Measurements from ENCODE around the gene CLDN6.

CLDN6 gene

DNA sequence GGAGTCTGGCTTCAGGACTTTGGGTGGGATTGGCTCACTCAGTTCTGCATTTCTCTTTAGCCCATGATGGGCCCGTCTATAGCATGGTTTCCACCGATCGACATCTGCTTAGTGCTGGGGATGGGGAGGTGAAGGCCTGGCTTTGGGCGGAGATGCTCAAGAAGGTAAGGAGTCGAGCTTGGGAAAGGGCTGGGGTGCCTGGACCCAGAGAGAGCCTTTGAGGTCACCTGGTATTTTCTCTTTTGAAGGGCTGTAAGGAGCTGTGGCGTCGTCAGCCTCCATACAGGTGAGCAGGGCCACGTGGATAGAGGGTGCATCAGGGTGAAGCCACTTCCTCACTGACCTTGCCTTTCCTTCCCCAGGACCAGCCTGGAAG lies 8.0 kb upstream of the CLDN6 start:
- no peak for DNase-seq
- Mint-ChIP-seq H3K36me3 (ENCODE audit: low read depth) (peaks cover 23% of the 10 kb centered on the region), H3K9me3 (no peaks in the 10 kb centered on the region), H3K4me1 (peaks cover 38% of the 10 kb centered on the region), H3K4me3 (no peak overlapping the region), H3K27me3 (ENCODE audit: low read depth, poor library complexity) (peaks cover 11% of the 10 kb centered on the region), H3K27ac (no peak overlapping the region)
- TF ChIP-seq, protein P1, sequence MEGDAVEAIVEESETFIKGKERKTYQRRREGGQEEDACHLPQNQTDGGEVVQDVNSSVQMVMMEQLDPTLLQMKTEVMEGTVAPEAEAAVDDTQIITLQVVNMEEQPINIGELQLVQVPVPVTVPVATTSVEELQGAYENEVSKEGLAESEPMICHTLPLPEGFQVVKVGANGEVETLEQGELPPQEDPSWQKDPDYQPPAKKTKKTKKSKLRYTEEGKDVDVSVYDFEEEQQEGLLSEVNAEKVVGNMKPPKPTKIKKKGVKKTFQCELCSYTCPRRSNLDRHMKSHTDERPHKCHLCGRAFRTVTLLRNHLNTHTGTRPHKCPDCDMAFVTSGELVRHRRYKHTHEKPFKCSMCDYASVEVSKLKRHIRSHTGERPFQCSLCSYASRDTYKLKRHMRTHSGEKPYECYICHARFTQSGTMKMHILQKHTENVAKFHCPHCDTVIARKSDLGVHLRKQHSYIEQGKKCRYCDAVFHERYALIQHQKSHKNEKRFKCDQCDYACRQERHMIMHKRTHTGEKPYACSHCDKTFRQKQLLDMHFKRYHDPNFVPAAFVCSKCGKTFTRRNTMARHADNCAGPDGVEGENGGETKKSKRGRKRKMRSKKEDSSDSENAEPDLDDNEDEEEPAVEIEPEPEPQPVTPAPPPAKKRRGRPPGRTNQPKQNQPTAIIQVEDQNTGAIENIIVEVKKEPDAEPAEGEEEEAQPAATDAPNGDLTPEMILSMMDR (IDR thresholded peaks at IDR 0.05): no peak

DNA sequence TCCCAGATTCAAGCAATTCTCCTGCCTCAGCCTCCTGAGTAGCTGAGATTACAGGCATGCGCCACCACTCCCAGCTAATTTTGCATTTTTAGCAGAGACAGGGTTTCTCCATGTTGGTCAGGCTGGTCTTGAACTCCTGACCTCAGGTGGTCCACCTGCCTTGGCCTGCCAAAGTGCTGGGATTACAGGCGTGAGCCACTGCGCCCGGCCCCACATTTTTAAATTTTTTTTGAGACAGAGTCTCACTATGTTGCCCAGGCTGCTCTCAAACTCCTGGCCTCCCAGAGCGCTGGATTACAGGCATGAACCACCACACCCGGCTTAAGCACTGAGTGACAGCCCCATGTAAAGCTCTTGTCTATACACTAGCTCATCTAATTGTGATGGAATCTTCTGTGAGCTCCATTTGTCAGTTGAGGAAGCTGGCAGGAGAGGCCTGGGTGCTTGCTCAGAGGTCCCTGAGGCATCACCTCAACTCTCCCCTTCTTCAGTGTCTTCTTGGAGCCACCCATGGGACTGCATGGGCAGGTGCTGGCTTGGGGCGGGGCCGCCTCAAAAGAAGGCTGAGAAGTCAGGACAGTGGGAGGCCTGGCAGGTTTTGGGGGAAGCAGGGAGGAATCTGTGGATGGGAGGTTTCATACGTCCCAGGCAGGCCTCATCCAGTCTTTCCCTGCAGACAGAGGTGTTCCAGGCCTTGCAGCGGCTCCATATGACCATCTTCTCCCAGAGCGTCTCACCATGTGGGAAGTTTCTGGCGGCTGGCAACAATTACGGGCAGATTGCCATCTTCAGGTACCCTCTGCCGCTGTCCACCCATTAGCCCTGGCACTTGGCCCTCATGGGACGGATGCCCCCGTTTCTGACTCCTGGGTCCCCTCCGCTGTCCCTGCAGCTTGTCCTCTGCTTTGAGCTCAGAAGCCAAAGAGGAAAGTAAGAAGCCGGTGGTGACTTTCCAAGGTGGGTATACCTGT lies 7.3 kb upstream of the CLDN6 start:
- no peak overlapping the region for H3K27ac Mint-ChIP-seq
- H3K9me3 Mint-ChIP-seq: no peaks in the 10 kb centered on the region
- TF ChIP-seq, protein P1 (IDR thresholded peaks at IDR 0.05): no peak
- DNase-seq: no peak
- peaks cover 38% of the 10 kb centered on the region for H3K4me1 Mint-ChIP-seq
- H3K4me3 Mint-ChIP-seq: no peak overlapping the region
- peaks cover 11% of the 10 kb centered on the region for H3K27me3 Mint-ChIP-seq (ENCODE audit: low read depth, poor library complexity)
- peaks cover 23% of the 10 kb centered on the region for H3K36me3 Mint-ChIP-seq (ENCODE audit: low read depth)

DNA sequence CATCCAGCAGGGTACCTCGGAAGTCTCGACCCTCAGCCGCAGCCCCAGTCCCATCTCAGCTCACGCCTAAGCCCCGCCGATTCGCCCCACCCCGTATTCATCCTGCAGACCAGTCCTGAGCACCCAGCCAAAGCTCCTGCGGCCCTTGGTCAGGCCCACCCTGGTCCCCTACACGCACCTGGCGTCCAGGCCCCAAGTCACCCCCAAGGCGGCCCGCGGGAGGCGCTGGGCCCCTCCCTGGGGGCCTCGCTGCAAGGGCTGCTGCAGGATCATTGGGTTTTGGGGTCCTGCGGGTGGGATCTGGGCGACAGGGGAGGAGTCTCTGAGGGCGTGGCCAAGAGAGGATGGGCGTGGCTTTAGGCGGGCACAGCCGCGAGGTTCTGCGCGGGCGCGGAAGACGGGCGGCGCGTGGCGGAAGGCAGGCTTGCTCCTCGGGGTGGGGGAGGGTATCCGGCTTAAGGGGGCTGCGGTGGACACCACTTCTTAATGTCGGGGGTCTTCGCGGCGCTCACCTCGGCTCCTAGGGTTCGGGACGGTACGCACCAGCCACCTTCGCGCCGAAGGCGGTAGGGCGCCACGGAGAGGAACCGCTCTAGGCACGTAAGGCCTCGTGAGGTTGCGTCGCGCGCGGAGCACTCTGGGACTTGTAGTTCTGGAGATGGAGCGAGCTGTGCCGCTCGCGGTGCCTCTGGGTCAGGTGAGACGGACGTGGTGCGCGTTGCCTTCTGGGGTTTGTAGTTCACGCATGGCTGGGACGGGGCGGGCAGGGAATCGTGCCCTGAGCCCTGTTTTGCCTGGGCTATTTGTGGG lies 5.9 kb upstream of the CLDN6 start, which contains the start of the genes HCFC1R1 and THOC6:
Gene HCFC1R1 (minus strand): TSS at position 274 of the 810 bp plus-strand sequence. CDS start 1 bp downstream, at position 273.
Gene THOC6 (plus strand): TSS at position 367 of the 810 bp plus-strand sequence. CDS start 292 bp downstream, at position 659.
- Mint-ChIP-seq H3K27me3 (ENCODE audit: low read depth, poor library complexity) (peaks cover 2% of the 10 kb centered on the region), H3K36me3 (ENCODE audit: low read depth) (peaks cover 23% of the 10 kb centered on the region), H3K27ac (peak within 1 kb of the TSS; percentile 88), H3K4me3 (peak within 1 kb of the TSS; percentile 87), H3K9me3 (no peaks in the 10 kb centered on the region), H3K4me1 (peaks cover 38% of the 10 kb centered on the region)
- DNase-seq: peak; percentile 95
- TF ChIP-seq, protein P1 (IDR thresholded peaks at IDR 0.05): no peak

DNA sequence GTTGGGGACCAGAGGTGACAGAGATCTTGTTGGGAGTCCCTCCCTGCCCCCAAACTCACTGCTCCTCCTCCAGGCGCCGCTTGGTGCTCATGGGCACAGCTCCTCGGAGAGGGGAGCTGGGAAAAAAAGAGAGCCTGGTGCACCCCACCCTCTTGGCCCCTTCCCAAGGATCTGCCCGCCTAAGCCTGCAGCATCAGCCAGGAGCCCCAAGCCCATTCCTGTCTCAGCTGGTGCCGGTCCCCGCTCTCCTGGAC lies 5.4 kb upstream of the CLDN6 start:
- no peaks in the 10 kb centered on the region for H3K9me3 Mint-ChIP-seq
- H3K36me3 Mint-ChIP-seq (ENCODE audit: low read depth): peaks cover 23% of the 10 kb centered on the region
- DNase-seq: no peak
- peak overlapping the region; percentile 87 for H3K4me3 Mint-ChIP-seq
- peaks cover 42% of the 10 kb centered on the region for H3K4me1 Mint-ChIP-seq
- TF ChIP-seq, protein P1 (IDR thresholded peaks at IDR 0.05): no peak
- no peak overlapping the region for H3K27ac Mint-ChIP-seq
- H3K27me3 Mint-ChIP-seq (ENCODE audit: low read depth, poor library complexity): peaks cover 2% of the 10 kb centered on the region

DNA sequence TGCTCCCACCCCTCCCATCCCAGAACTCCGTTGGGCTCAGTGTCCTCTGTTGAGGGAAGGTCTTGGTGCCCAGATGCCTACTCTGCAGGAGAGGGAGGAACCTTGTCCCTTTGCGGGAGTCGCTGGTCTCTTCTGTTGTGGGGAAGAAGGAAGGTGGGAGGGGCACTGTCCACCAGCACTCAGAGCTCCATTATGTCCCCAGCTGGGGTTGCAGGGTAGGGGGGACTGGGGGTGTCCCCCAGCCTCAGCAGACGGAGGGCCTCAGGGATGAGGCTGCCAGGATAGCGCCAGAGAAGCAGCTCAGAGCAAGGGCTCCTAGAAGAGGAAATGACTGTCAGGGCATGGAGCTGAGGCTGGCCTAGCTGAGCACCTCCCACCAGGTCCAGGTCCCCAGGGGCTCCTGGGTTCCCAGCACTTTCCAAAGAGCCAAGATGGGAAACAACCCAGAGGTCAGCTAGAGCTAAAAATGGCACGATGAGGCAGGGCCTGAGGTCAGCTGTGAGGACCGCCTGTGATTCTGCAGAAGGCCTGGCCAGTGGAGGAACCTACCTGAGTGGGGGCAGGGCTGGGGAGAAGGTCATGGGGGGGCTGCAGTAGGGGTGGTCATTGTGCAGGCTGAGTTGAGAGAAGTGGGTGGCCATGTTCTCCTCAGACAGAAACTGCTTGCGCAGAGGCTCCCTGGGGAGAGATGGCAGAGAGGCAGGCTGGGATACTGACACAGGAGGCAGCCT lies 4.9 kb upstream of the CLDN6 start:
- TF ChIP-seq, protein P1 (IDR thresholded peaks at IDR 0.05): no peak
- Mint-ChIP-seq H3K4me1 (peaks cover 47% of the 10 kb centered on the region), H3K36me3 (ENCODE audit: low read depth) (peaks cover 23% of the 10 kb centered on the region), H3K4me3 (peak overlapping the region; percentile 87), H3K27me3 (ENCODE audit: low read depth, poor library complexity) (peaks cover 2% of the 10 kb centered on the region), H3K27ac (peak overlapping the region; percentile 85), H3K9me3 (no peaks in the 10 kb centered on the region)
- DNase-seq: no peak
